Keratinocyte (primary cell): Measurements from ENCODE around the gene DMD. TPM values are rescaled to one million over a fixed set of nuclear protein-coding genes. Genes with fewer than 3 reads are reported as not detected.

Source experiments
- DNase-seq: peaks from one replicate; pipeline ENCODE4 v3.0.0-alpha.2; 2011; ENCODE audit warnings: low read depth, missing footprints, low spot score
- FAIRE-seq: peaks from 2 replicates; lab custom pipeline; 2011; peaks lifted over from hg19 to GRCh38; lab: Jason Lieb, UNC
- H2AFZ ChIP-seq: 2 replicates; pipeline ENCODE4 v1.6.0; 2012; ENCODE audit warnings: low read length, control low read depth, inconsistent platforms; ENCODE audit not compliant: control insufficient read depth
- H3K27ac ChIP-seq: 2 replicates; pipeline ENCODE4 v1.5.1; 2011; ENCODE audit warnings: low read length; ENCODE audit not compliant: control insufficient read depth, insufficient read depth
- H3K27me3 ChIP-seq: 3 replicates; pipeline ENCODE4 v1.6.0; 2011; ENCODE audit warnings: low read length; ENCODE audit not compliant: control insufficient read depth, insufficient read depth; ENCODE audit errors: extremely low read depth
- H3K36me3 ChIP-seq, 2 experiments: 2 replicates in 1 of 2; 3 replicates in 1 of 2; pipeline ENCODE4 v1.5.1; 2011; ENCODE audit warnings: low read length in 2 of 2, mild to moderate bottlenecking in 1 of 2; ENCODE audit not compliant: control insufficient read depth in 2 of 2, insufficient read depth in 2 of 2; ENCODE audit errors: extremely low read depth in 1 of 2
- H3K4me1 ChIP-seq: 3 replicates; pipeline ENCODE4 v1.5.1; 2011; ENCODE audit warnings: low read length; ENCODE audit not compliant: control insufficient read depth, insufficient read depth; ENCODE audit errors: extremely low read depth
- H3K4me2 ChIP-seq: 3 replicates; pipeline ENCODE4 v1.6.0; 2011; ENCODE audit warnings: low read depth, low read length; ENCODE audit not compliant: control insufficient read depth, insufficient read depth; ENCODE audit errors: extremely low read depth
- H3K4me3 ChIP-seq, 3 experiments: fragments of 200-600 bp in 1 of 3; sonication (generic) in 1 of 3; 2 replicates in 2 of 3; 3 replicates in 1 of 3; pipeline ENCODE4 v1.5.1; 2011 to 2016; ENCODE audit warnings: low read length in 3 of 3, mild to moderate bottlenecking in 3 of 3, control low read depth in 2 of 3, inconsistent platforms in 1 of 3, low read depth in 1 of 3, mixed read lengths in 1 of 3, mixed run types in 1 of 3, moderate library complexity in 1 of 3; ENCODE audit not compliant: control insufficient read depth in 2 of 3, insufficient read depth in 2 of 3; ENCODE audit errors: extremely low read depth in 1 of 3
- H3K79me2 ChIP-seq: 2 replicates; pipeline ENCODE4 v1.6.0; 2012; ENCODE audit warnings: low read length; ENCODE audit not compliant: control insufficient read depth, insufficient read depth
- H3K9ac ChIP-seq: 3 replicates; pipeline ENCODE4 v1.6.0; 2011; ENCODE audit warnings: low read length; ENCODE audit not compliant: control insufficient read depth, insufficient read depth; ENCODE audit errors: extremely low read depth
- H3K9me1 ChIP-seq: 3 replicates; pipeline ENCODE4 v1.6.0; 2011; ENCODE audit warnings: low read length; ENCODE audit not compliant: control insufficient read depth, insufficient read depth; ENCODE audit errors: extremely low read depth
- H3K9me3 ChIP-seq: 2 replicates; pipeline ENCODE4 v1.5.1; 2012; ENCODE audit warnings: low read depth, low read length; ENCODE audit not compliant: control insufficient read depth
- H4K20me1 ChIP-seq: 3 replicates; pipeline ENCODE4 v1.6.0; 2011; ENCODE audit warnings: low read length; ENCODE audit not compliant: control insufficient read depth, insufficient read depth; ENCODE audit errors: extremely low read depth
- EZH2 ChIP-seq: IDR thresholded peaks from one replicate; pipeline ENCODE4 v1.6.1; 2012; ENCODE audit warnings: inconsistent platforms, mild to moderate bottlenecking, low read length, moderate library complexity
- dilution Hi-C: fragments of 300-500 bp; cut with MboI; formaldehyde crosslinking; loops from one replicate; pipeline ENCODE4 v1.7.0; 2020; ENCODE audit warnings: low sequenced_read_pairs; ENCODE audit not compliant: extremely low pct_ligation_motif_present
- polyA plus RNA-seq, 5 experiments: library from polyadenylated mRNA; depleted of rRNA in 3 of 5; stranded (reverse) in 3 of 5; stranded (forward) in 1 of 5; unstranded in 1 of 5; fragments of >200 nt; gene quantifications; 1 replicate in 1 of 5; 2 replicates in 3 of 5; 3 replicates in 1 of 5; pipeline versions ENCODE4 v1.2.1 to v1.2.3, GENCODE V29; 2011 to 2012; ENCODE audit warnings: missing spikeins in 2 of 5, low read depth in 1 of 5, low replicate concordance in 1 of 5
- TF ChIP-seq, protein P1 (sequence below), 3 experiments: IDR thresholded peaks in 1 of 3; conservative IDR thresholded peaks in 1 of 3; optimal IDR thresholded peaks in 1 of 3; 2 replicates in 2 of 3; 3 replicates in 1 of 3; pipeline versions ENCODE3 to v1.5.1; 2011; ENCODE audit warnings: low read length in 3 of 3, mild to moderate bottlenecking in 3 of 3, moderate library complexity in 2 of 3, control low read depth in 1 of 3, inconsistent platforms in 1 of 3; ENCODE audit not compliant: insufficient read depth in 2 of 3; ENCODE audit errors: extremely low read depth in 1 of 3

Gene DMD
- polyA plus RNA-seq, 1 donor (not counting 4 experiments of a cell fraction or from before 2014, with no cell fraction given) = 8.9 TPM

DNA sequence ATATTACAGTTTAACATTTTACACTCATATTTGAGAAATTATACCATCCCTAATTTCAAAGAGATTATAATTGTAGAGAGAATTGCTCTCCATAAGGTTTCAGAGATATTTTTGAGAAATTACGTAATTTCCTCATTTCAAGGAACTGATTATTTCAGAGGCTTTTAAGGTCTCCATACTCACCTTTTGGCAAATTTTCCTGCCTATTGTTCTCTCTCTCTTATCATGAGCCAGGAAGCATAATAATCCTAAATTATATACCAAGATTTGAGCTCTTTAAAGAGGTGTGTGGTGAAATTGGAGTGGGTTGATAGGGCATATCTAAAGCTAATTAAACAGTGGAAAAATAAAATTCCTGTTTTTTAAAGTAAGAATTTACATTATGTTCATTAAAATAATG is 1890.6 kb downstream of the DMD start:
- TF ChIP-seq, protein P1, sequence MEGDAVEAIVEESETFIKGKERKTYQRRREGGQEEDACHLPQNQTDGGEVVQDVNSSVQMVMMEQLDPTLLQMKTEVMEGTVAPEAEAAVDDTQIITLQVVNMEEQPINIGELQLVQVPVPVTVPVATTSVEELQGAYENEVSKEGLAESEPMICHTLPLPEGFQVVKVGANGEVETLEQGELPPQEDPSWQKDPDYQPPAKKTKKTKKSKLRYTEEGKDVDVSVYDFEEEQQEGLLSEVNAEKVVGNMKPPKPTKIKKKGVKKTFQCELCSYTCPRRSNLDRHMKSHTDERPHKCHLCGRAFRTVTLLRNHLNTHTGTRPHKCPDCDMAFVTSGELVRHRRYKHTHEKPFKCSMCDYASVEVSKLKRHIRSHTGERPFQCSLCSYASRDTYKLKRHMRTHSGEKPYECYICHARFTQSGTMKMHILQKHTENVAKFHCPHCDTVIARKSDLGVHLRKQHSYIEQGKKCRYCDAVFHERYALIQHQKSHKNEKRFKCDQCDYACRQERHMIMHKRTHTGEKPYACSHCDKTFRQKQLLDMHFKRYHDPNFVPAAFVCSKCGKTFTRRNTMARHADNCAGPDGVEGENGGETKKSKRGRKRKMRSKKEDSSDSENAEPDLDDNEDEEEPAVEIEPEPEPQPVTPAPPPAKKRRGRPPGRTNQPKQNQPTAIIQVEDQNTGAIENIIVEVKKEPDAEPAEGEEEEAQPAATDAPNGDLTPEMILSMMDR (optimal IDR thresholded peaks at IDR 0.05 in 1 of 3, IDR thresholded peaks at IDR 0.05 in 1 of 3, conservative IDR thresholded peaks at IDR 0.05 in 1 of 3; ENCODE audit: extremely low read depth in 1 of 3, insufficient read depth in 2 of 3, low read length in 3 of 3) = no peak
- no peak for TF ChIP-seq EZH2
- H3K27ac ChIP-seq = no peak overlapping the region
- H3K4me1 ChIP-seq = no peaks in the 10 kb centered on the region
- dilution Hi-C loops = no loop called here
- no peak overlapping the region for H3K9ac ChIP-seq
- DNase-seq (no peak), FAIRE-seq (no peak)
- H3K9me1 ChIP-seq = no peaks in the 10 kb centered on the region
- H3K4me2 ChIP-seq = no peak overlapping the region
- no peaks in the 10 kb centered on the region for H4K20me1 ChIP-seq
- H3K9me3 ChIP-seq = no peaks in the 10 kb centered on the region
- H3K4me3 ChIP-seq = no peak overlapping the region
- no peaks in the 10 kb centered on the region for H3K79me2 ChIP-seq
- no peaks in the 10 kb centered on the region for H3K36me3 ChIP-seq
- no peaks in the 10 kb centered on the region for H3K27me3 ChIP-seq
- H2AFZ ChIP-seq = no peak overlapping the region

DNA sequence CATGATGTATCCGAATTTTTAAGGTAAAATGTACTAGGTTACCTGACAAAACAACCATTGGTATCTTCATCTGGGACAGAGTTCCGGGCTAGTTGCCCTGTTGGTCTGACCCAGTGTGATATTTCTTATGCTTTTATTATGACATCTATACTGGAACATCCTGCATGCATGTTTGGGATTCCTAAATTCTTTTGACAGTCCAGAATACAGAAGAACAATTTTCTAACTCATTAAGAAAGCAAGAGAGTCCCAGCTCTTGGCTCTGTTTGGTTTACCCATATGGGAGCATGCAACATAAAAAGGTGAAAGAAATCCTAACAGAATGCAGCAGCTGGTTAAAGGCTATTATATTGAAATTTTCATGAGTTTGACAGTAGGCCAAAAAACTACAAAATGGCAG is 1891.8 kb downstream of the DMD start:
- no peaks in the 10 kb centered on the region for H3K27me3 ChIP-seq
- FAIRE-seq = no peak
- H3K4me2 ChIP-seq = no peak overlapping the region
- H2AFZ ChIP-seq = no peak overlapping the region
- no peaks in the 10 kb centered on the region for H3K79me2 ChIP-seq
- no peak overlapping the region for H3K9ac ChIP-seq
- no peaks in the 10 kb centered on the region for H3K36me3 ChIP-seq
- no peaks in the 10 kb centered on the region for H3K9me1 ChIP-seq
- H3K4me1 ChIP-seq = no peaks in the 10 kb centered on the region
- H3K4me3 ChIP-seq = no peak overlapping the region
- H3K9me3 ChIP-seq = no peaks in the 10 kb centered on the region
- no peak overlapping the region for H3K27ac ChIP-seq
- H4K20me1 ChIP-seq = no peaks in the 10 kb centered on the region
- DNase-seq = no peak
- no peak for TF ChIP-seq EZH2
- TF ChIP-seq, protein P1 (optimal IDR thresholded peaks at IDR 0.05 in 1 of 3, IDR thresholded peaks at IDR 0.05 in 1 of 3, conservative IDR thresholded peaks at IDR 0.05 in 1 of 3; ENCODE audit: extremely low read depth in 1 of 3, insufficient read depth in 2 of 3, low read length in 3 of 3) = no peak
- dilution Hi-C loops = no loop called here
